ENCODE data around the gene ADAMTS17.

ADAMTS17 gene

DNA sequence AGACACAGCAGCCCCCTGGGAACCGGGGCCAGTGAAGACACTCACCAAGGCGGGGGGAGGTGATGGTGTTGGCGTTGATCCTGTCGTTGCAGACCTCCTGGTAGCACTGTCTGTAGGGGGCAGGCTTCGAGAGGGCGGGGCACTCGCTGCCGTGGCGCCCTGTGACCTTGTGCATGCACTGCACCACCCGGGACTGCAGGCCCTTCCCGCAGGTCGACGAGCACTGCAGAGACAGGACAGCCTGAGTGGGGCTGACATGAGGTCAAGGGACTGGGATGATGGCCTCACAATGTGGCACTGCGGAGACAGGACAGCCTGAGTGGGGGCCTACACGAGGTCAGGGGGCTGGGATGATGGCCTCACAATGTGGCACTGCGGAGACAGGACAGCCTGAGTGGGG is 365.8 kb downstream of the ADAMTS17 start:
- TF ChIP-seq, protein P1, sequence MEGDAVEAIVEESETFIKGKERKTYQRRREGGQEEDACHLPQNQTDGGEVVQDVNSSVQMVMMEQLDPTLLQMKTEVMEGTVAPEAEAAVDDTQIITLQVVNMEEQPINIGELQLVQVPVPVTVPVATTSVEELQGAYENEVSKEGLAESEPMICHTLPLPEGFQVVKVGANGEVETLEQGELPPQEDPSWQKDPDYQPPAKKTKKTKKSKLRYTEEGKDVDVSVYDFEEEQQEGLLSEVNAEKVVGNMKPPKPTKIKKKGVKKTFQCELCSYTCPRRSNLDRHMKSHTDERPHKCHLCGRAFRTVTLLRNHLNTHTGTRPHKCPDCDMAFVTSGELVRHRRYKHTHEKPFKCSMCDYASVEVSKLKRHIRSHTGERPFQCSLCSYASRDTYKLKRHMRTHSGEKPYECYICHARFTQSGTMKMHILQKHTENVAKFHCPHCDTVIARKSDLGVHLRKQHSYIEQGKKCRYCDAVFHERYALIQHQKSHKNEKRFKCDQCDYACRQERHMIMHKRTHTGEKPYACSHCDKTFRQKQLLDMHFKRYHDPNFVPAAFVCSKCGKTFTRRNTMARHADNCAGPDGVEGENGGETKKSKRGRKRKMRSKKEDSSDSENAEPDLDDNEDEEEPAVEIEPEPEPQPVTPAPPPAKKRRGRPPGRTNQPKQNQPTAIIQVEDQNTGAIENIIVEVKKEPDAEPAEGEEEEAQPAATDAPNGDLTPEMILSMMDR (conservative IDR thresholded peaks at IDR 0.05): no peak
- no peak for TF ChIP-seq ZFX (IDR thresholded peaks at IDR 0.05)

GRCh38 chr15:99974246-99974645 is 367.5 kb downstream of the ADAMTS17 start:
- H3K27ac ChIP-seq: no peak overlapping the region
- no peak for TF ChIP-seq ZFX (IDR thresholded peaks at IDR 0.05)
- TF ChIP-seq, protein P1 (conservative IDR thresholded peaks at IDR 0.05): no peak

More for the DNA sequence above, 365.8 kb downstream of the ADAMTS17 start:
- no peak overlapping the region for H3K27ac ChIP-seq

- no peak overlapping the region for H3K27ac ChIP-seq
- no peak for TF ChIP-seq ZFX (IDR thresholded peaks at IDR 0.05)
- TF ChIP-seq, protein P1 (conservative IDR thresholded peaks at IDR 0.05): no peak
Observed at GRCh38 chr15:99973351-99973750, 368.4 kb downstream of the ADAMTS17 start.

DNA sequence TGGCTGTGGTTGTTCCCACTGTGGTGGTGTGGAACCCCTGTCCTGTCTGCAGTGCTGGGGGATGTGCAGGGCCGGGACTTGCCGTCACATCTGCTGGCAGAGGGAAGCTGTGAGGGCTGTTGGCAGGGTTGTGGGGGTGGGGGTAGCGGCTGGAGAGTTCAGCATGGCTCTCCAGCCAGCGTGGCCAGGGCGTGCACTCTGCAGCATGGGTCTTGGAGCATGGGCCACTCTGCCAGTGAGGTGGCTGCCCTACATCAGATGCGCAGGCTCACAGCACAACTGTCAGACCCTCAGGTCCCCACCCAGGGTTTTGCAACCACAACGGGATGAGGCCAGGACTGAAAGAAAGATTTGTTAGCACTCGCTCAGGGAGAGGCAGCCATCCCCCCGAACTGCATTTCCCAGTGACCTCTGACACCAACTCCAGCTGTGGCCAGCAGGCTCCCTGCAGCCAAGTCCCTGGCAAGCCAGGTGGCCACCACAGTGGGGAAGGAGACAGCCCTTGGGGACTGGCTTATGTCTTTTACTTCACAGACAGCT is 370.8 kb downstream of the ADAMTS17 start:
- TF ChIP-seq ZFX (IDR thresholded peaks at IDR 0.05): no peak
- TF ChIP-seq, protein P1 (conservative IDR thresholded peaks at IDR 0.05): no peak
- no peak overlapping the region for H3K27ac ChIP-seq

GRCh38 chr15:99969261-99969920 is 372.4 kb downstream of the ADAMTS17 start:
- H3K27ac ChIP-seq: no peak overlapping the region
- no peak for TF ChIP-seq ZFX (IDR thresholded peaks at IDR 0.05)
- TF ChIP-seq, protein P1 (conservative IDR thresholded peaks at IDR 0.05): no peak

DNA sequence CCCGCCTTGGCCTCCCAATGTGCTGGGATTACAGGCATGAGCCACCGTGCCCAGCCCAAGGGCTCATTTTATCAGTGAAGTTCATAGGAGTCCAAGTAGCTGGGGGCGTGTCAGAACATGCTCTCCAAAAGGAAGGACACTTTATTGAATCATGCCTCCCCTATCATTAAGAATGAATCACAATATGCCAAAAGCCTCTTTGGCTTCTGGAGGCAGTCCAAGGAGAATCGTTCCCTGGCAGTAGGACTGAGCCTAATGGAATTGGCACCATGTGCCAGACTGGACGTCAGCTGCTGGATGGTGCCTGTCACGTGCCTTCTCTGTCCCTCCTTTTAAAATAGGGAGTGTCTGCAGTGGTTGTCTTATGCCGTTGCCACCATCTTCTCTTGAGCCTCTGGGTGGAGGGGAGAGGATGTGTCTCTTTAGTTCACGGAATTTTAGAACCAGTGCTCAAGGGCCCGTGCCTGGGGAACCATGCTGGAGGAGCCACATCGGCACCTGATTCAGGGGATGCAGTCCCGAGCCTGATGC is 373.9 kb downstream of the ADAMTS17 start:
- TF ChIP-seq, protein P1 (conservative IDR thresholded peaks at IDR 0.05): no peak
- no peak for TF ChIP-seq ZFX (IDR thresholded peaks at IDR 0.05)
- H3K27ac ChIP-seq: no peak overlapping the region

DNA sequence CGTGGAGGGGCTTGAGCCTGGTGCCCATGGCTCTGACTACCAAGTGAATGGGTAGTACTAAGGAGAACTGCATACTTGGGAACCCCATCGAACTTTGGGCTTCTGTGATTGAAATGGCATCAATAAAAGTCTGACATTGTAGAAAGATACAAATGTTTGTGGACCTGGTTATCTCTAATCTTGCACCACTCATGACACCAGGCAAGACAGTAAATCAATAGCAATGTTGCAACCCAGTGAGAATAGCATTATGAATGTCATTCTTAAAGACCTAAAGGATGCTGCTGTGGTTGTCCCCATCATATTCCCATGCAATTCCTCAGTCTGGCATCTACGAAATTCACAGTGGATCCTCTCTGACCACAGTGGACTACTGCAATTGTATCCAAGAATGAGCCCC is 375.0 kb downstream of the ADAMTS17 start:
- no peak for TF ChIP-seq ZFX (IDR thresholded peaks at IDR 0.05)
- TF ChIP-seq, protein P1 (conservative IDR thresholded peaks at IDR 0.05): no peak
- H3K27ac ChIP-seq: no peak overlapping the region
